HG02642 (cell line): Measurements from ENCODE around the gene CXorf38.
"Not testable (repeated sequence)": the region's sequence is repeated elsewhere in the genome, so short reads cannot be mapped to it uniquely, and the experiment has no call there.

Experiments used
- ATAC-seq: cut with Tn5 transposase; IDR thresholded peaks from one replicate; pipeline ENCODE4 v1.9.1; 2021; ENCODE audit warnings: mild to moderate bottlenecking; ENCODE audit not compliant: unreplicated experiment, poor library complexity

CXorf38 gene

DNA sequence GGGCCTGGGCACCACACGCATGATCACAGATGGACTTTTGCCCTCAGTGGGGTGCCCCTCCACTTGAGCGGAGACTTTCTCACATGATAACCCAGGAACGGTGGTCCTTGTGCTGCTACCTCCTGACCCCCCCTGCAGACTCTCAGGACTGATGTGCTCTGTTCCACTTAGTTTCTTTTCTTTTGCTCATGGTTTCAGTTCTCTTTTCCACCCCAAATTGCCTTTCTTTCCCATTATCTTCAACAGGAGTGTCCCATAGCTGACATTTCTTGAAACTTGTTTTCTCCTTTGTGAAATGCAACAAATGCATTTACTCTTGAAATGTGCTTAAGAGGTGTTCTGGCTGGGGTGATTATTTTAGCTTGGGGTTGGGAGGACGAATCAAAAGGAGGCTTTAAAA is 15.2 kb downstream of the CXorf38 start:
- no peak for ATAC-seq

DNA sequence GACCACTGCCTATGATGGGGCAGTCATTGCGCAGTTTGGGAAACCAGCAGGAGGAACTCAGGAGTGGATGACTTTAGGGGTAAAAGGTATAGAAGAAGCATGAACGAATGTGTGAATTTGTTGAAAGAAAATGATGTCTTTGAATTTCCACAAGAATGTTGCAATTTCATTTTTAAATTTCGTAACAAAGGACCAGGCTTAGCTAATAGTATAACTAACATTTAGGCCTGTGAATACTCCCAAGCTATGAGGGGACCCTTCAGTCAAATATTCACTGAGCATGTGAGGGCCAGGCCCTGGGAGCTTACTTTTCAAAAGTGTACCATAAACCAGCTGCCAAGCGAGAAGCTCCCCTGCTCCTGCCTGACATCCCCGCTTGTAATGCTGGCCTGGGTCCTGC is 18.9 kb downstream of the CXorf38 start:
- ATAC-seq: no peak

DNA sequence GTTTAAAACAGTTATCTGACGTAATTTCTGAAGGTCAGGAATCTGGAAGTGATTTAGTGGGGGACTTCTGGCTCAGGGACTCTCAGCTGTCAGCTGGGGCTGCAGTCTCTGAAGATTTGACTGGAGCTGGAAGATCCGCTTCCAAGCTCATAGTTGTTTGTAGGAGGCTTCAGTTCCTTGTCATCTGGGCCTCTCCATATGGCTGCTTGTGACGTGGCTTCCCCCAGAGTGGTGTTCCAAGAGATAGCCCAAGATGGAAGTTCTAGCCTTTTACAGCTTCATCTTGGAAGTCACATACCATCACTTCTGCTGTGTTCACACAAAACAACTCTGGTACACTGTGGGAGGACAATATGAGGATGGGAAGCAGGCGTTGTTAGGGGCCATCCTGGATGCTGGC is 22.1 kb downstream of the CXorf38 start:
- ATAC-seq: no peak

DNA sequence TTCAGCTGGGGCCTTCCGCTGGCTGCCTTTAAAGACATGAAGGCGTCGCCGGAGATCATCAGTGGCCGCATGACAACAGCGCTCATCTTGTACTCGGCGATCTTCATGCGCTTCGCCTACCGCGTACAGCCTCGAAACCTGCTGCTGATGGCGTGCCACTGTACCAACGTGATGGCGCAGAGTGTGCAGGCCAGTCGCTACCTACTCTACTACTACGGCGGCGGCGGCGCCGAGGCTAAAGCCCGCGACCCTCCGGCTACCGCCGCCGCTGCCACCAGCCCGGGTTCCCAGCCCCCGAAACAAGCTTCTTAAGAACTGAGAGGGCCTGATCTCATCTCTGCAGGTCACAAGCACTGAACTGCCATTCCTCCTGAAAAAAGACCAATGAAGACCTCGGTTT is 23.7 kb downstream of the CXorf38 start:
- ATAC-seq: no peak

DNA sequence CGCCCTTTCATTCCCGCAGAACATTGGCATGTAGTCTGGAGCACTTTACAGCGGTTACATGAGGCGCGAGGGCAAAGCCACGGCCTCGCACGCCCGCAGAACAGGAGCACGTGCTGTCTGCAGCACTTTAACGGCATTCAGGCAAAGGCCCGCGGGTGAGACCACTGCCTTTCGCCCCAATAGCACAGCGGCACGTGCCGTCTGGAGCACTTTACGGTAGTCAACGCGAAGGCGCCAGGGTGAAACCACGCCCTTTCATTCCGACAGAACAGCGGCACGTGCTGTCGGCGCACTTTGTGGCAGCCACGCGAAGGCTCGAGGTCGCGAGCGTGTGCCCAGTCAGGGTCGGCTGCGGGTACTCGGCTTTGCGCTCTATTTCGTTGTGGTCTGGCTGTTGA is 24.2 kb downstream of the CXorf38 start, which contains the start of gene MPC1L:
Gene MPC1L (plus strand): TSS at position 290 of the 398 bp plus-strand sequence. CDS start 138 bp downstream, outside the sequence.
- ATAC-seq: no peak

DNA sequence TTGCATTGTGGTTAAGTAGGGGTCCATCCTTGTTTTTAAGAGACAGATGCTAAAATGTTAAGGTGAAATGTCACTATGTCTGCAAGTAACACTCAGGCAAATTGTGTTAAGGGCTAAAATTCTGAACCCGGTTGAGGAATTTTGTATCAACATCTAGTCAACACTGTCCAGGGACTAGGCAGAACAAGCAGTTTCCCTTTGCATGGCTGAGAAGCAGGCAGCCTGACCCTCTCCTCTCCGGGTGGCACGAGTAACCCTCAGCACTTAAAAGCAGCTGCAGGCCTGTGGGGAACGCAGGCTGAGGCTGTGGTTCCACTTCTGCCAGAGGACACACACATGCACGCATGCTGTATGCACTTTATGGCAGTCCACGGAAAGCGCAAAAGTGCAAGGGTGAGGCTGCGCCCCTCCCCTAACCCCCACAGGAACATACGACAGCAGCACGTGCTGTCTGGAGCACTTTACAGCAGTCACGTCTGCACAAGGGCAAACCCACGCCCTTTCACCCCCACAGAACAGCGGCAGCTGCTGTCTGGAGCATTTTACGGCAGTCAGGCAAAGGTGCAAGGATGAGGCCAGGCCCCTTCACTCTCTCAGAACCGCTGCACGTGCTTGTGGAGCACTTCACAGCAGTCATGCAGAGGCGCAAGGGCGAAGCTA is 24.8 kb downstream of the CXorf38 start:
- no peak for ATAC-seq

DNA sequence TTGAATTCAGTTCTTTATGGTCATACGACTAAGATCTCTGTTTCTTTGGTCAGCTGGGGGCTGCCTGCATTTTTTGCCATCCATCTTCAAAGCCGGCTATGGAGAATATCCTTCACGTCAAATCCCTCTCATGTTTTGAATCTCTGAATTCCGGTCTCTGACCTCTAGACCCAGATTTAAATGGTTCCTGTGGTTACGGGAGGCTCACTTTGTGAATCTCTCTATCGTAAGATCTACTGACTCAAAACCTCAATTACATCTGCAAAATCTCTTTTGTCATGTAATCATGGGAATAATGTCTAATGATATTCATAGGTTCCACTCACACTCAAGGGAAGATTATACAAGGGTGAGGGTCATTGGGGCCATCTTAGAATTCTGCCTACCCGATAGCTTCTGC is 29.8 kb downstream of the CXorf38 start:
- ATAC-seq: no peak

DNA sequence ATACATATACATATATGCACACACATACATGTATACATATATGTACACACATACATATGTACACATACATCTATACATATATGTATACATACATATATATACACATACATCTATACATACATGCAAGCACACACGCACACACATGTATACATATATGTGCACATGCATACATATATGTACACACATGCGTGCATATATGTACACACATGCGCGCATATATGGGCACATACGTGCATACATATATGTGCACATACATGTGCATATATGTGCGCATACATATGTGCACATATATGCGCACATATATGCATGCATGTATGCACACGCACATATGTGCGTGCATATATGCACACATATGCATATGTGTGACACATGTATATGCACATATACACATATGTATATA is 31.4 kb downstream of the CXorf38 start:
- no peak for ATAC-seq

DNA sequence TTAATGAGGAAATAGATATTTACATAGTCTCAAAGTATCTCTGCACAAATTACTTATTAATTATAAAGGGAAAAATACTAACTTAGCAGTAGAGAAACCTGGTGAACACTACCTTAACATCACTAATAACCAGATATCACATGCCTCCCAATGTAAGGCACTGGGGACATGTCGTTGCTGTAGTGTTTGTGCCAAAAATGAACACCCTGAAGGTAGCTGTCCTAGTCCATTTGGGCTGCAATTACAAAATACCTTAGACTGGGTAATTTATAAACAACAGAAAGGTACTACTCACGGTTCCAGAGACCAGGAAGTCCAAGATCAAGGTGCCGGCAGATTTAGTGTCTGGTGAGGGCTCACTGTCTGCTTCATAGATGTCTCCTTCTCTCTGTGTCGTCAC is 34.9 kb downstream of the CXorf38 start:
- ATAC-seq: no peak

DNA sequence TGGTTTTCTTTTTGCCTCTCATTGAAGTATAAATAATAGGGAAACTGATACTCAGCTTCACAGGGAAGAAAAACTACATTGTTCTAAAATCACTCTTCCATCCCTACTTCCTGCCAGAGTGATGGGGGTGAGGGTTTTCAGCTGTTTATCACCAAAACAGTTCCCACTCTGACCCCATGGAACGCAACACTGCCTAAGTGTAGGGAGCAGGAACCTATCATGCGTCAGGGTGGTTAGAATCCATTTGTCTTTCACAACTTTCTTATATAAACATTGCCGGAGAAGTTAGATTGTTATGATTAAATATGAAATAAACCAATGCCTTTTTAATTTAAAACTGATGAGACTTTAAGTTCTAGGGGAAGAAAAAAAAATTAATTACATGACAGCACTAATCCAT is 40.0 kb downstream of the CXorf38 start:
- ATAC-seq: no peak

DNA sequence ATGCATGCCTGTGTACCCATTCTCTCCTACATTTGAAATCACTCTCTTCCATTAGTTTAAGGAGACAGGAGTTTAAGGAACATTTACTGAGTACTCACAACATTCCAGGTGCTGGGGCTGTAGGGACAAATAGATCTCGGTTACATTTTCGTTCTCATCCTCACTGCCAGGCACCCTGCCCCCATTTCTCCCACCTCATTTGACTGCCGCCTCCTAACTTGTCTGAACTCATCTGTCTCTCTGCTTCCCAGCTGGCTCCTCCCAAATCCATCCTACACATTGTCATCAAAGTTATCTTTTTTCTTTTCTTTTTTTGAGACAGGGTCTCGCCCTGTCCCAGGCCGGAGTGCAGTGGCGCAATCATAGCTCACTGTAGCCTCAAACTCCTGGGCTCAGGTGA is 43.9 kb downstream of the CXorf38 start:
- ATAC-seq: no peak

DNA sequence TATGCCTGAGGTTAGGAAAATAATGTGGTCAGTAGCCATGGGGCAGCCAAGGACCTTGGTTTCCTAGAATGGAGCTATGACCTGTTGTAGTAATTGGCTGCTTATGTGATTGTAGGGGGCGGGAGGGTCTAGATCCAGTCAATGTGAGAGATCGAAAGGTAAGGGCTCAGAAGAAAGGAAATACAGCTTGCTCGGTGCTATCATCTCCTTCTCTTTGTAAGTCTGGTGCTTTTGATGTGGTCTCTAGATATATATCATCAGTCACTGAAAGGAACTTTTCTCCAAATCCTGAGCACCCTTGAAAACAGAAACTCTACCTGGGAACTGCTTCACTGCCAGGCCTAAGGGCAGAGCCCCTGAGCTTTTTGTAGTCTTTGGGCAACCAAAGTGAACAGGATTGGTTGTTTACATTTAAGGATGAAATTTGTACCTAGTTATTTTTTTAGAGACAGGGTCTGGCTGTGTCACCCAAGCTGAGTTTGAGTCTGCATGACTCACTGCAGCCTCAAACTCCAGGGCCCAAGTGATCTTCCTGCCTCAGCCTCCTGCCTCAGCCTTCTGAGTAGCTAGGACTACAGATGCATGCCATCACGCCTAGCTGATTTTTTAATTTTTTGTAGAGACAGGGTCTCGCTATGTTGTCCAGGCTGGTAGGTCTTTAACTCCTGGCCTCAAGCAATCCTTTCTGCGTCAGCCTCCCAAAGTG is 57.6 kb downstream of the CXorf38 start:
- not testable (repeated sequence) for ATAC-seq

DNA sequence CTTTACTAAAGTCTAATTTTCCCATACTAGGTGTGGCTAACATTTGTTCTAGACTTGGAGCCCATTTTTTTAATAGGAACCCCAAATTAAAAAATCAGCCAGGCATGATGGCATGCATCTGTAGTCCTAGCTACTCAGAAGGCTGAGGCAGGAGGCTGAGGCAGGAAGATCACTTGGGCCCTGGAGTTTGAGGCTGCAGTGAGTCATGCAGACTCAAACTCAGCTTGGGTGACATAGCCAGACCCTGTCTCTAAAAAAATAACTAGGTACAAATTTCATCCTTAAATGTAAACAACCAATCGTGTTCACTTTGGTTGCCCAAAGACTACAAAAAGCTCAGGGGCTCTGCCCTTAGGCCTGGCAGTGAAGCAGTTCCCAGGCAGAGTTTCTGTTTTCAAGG is 59.7 kb downstream of the CXorf38 start:
- ATAC-seq: not testable (repeated sequence)

DNA sequence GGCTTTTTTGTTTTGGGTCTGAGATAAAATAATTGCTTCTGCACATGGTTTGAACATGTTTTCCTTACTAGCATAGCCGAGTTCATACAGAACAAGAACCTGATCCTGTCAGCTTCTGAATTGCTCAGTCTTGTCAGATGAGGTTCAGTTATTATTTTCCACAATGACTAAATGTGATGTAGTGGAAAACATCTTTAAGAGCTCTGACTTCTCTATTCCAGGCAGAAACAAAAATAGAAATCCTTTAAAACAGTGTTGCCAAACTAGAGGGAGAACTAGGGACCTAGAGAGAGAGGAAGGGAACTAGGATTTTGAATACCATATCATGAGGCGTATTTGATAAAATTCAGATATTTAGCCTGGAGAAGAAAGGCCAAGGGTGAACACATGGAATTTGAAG is 64.5 kb downstream of the CXorf38 start:
- ATAC-seq: no peak

DNA sequence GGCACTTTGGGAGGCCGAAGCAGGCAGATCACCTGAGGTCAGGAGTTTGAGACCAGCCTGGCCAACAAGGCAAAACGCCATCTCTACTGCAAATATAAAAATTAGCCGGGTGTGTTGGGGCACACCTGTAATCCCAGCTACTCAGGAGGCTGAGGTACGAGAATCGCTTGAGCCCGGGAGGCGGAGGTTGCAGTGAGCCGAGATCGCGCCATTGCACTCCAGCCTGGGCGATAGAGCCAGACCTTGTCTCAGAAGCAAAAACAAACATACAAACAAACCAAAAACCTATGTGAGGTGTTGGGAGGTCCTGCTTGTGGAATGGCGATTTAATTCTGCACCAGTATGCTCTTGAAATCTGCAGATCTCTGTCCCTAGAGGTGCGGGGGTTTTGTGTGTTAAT is 65.2 kb downstream of the CXorf38 start:
- ATAC-seq: not testable (repeated sequence)

DNA sequence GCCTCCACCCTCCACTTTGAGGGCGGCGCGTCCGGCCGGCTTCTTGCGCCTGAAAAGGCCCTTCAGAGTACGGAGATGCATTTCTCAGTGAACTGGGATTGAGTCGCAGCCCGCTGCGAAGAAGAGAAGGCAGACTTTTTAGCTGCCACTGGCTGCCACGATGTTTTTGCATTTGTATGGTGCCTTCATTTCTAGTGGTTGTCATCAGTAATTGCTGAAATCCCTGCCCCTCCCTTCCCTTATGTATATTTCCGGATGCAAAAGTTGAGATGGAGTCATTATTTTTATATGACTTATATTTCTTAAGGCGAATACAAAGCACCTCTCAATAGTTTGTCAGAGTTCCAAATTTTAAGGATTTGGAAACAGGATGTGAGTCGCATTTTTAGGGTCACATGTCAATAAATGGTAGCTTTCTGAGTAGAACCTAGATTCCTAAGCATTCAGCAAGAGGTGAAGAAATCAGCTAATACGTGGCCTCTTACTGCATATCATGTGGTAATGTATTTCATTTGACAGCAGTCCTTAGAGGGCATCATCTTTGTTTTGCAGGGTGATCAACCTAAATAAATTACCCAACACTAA is 65.9 kb downstream of the CXorf38 start:
- ATAC-seq: no peak

DNA sequence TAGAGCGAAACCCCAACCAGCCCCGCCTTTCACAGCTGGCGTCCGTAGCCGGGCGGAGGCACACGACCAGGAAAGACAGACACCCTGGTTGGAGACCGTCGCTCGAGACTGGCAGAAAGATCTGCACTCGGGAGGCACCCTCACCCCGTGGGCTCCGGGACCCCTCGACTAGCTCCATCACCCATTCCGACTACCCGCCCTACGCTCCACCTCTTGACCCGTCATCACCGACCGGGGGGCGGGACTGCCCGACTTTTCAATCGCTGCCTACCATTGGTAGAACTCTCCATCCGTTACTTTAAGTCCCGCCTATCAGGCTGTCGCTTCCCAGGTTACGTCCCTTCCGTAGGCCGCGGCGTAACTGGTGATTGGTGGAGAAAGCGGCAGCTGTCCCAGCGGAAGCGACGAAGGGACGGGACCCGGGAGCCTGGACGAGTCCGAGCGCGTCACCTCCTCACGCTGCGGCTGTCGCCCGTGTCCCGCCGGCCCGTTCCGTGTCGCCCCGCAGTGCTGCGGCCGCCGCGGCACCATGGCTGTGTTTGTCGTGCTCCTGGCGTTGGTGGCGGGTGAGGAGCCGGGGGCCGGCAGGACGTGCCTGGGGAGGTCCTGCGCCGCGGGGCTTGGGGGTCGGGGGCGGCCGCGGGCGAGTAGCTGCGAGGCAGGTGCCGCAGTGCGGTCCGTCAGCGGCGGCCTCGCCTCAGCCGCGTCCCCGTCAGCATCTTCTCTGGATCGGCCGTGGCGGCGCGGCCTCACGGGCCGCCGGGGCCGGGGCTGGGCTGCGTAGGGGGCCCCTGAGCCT is 66.6 kb downstream of the CXorf38 start, which contains the start of gene ATP6AP2:
Gene ATP6AP2 (plus strand): TSS at position 434 of the 799 bp plus-strand sequence. CDS start 96 bp downstream, at position 530.
- peak; percentile 97 for ATAC-seq

DNA sequence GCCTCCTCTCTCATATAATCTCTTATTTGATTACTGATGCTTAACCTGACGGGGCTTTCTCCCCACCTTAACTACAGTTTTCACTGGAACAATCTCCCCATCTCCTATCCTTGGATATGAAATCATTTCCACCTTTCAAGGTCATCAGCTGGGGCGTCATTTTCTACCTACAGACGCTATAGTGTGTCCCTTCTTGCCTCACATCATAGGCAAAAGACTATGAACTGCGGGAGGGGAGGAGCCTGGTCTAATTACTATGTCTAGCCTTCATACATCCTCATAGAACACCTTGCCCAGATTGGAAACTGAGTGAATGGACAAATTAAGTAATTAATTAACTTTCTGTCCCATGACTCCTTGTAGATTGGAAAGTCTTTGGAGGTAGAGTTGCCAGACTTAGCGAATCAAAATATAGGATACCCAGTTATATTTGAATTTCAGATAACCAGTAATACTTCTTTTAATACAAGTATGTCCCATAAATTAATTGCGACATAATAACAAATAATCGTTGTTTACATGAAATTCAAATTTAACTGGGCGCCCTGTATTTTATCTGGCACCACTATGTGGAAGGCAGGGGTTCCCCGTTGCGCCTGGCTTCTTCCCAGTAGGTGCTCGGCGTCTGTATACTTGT is 67.3 kb downstream of the CXorf38 start:
- ATAC-seq: peak; percentile 63

DNA sequence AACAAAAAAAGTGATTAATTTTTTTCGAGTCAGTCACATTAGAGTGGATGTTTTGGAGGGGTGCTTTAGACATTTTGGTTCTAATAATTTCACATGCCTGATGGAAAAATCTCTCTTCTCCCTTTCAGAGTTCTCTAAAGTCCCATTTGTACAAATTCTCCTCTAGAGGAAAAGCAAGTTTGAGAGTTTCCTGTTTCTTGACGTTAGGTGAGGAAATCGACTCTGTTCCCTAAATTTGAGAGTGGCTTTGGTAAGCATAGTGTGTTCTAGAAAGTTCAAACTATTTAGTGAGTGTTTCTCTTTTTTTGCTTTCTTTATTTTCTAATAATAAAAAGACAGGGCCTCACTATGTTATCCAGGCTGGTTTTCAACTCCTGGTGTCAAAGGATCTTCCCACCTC is 68.2 kb downstream of the CXorf38 start:
- ATAC-seq: no peak

DNA sequence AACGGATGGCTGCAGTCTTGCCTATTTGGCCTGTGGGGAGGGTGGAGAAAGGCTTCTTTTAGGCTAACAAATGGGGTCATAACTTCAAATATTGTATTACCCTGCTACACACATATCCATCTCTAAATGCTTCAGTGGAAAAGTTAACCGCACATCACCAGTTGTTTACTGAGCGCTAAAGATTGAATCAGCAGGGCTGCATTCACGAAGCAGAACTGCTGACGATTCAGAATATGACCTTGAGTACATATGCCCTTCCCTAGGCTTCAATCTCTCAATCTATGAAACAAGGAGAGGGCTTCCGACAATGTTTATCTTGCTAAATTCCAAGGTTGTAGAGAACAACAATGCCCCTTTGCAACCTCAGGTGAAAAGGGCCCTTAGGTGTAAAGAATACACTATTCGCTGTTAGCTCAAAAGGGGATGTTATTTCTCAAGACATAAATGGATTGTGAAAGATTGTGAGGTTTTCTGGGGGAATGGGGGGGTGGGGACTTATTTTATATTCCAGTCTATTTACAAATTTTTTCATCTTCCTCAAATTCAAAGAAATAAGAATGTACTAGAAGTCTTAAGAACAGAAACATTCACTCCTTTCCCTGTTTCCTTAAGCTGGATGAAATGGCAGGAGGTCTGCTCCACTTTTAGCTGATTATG is 69.2 kb downstream of the CXorf38 start:
- no peak for ATAC-seq
